Astrocyte (in vitro differentiated cells and primary cell): ENCODE data around the gene DLX3. TPM values are rescaled to one million over a fixed set of nuclear protein-coding genes. Genes with fewer than 3 reads are reported as not detected.

Source experiments
- DNase-seq: peaks from one replicate; pipeline ENCODE4 v3.0.0-alpha.2; 2010; ENCODE audit warnings: low read depth
- FAIRE-seq: peaks from 2 replicates; lab custom pipeline; 2011; peaks lifted over from hg19 to GRCh38; lab: Jason Lieb, UNC
- H2AFZ ChIP-seq: 2 replicates; pipeline ENCODE4 v1.6.0; 2012; ENCODE audit warnings: low read depth, low read length, inconsistent platforms
- H3K27ac ChIP-seq: 2 replicates; pipeline ENCODE4 v1.5.1; 2011; ENCODE audit warnings: low read depth, low read length, inconsistent platforms
- H3K27me3 ChIP-seq: 2 replicates; pipeline ENCODE4 v1.6.0; 2011; ENCODE audit warnings: low read length, inconsistent platforms; ENCODE audit not compliant: insufficient read depth
- H3K36me3 ChIP-seq: 2 replicates; pipeline ENCODE4 v1.5.1; 2011; ENCODE audit warnings: low read length, inconsistent platforms; ENCODE audit not compliant: insufficient read depth
- H3K4me1 ChIP-seq: 2 replicates; pipeline ENCODE4 v1.5.1; 2011; ENCODE audit warnings: low read length, inconsistent platforms; ENCODE audit not compliant: insufficient read depth
- H3K4me2 ChIP-seq: 2 replicates; pipeline ENCODE4 v1.6.0; 2012; ENCODE audit warnings: low read length, inconsistent platforms
- H3K4me3 ChIP-seq: 2 replicates; pipeline ENCODE4 v1.5.1; 2011; ENCODE audit warnings: low read depth, mild to moderate bottlenecking, low read length, inconsistent platforms; ENCODE audit not compliant: insufficient read depth
- H3K79me2 ChIP-seq: 2 replicates; pipeline ENCODE4 v1.6.0; 2012; ENCODE audit warnings: mild to moderate bottlenecking, low read length, inconsistent platforms; ENCODE audit not compliant: insufficient read depth
- H3K9ac ChIP-seq: 2 replicates; pipeline ENCODE4 v1.6.0; 2012; ENCODE audit warnings: mild to moderate bottlenecking, low read length, inconsistent platforms
- H3K9me3 ChIP-seq: 2 replicates; pipeline ENCODE4 v1.5.1; 2012; ENCODE audit warnings: low read depth, mild to moderate bottlenecking, low read length, inconsistent platforms; ENCODE audit not compliant: insufficient read depth
- H4K20me1 ChIP-seq: 2 replicates; pipeline ENCODE4 v1.6.0; 2012; ENCODE audit warnings: low read length, inconsistent platforms; ENCODE audit not compliant: insufficient read depth
- H3K27ac Mint-ChIP-seq: one replicate; pipeline ENCODE4 v1.8.0; 2021; ENCODE audit warnings: mild to moderate bottlenecking, mixed read lengths; ENCODE audit not compliant: unreplicated experiment
- H3K27me3 Mint-ChIP-seq: one replicate; pipeline ENCODE4 v1.8.0; 2021; ENCODE audit warnings: low read depth, mixed read lengths; ENCODE audit not compliant: unreplicated experiment
- H3K36me3 Mint-ChIP-seq: one replicate; pipeline ENCODE4 v1.8.0; 2021; ENCODE audit warnings: low read depth, mixed read lengths; ENCODE audit not compliant: unreplicated experiment
- H3K4me1 Mint-ChIP-seq: one replicate; pipeline ENCODE4 v1.8.0; 2021; ENCODE audit warnings: low read depth, mixed read lengths; ENCODE audit not compliant: unreplicated experiment
- H3K4me3 Mint-ChIP-seq: one replicate; pipeline ENCODE4 v1.8.0; 2021; ENCODE audit warnings: mild to moderate bottlenecking, moderate library complexity, mixed read lengths; ENCODE audit not compliant: unreplicated experiment
- H3K9me3 Mint-ChIP-seq: one replicate; pipeline ENCODE4 v1.8.0; 2021; ENCODE audit warnings: mild to moderate bottlenecking, mixed read lengths; ENCODE audit not compliant: unreplicated experiment
- CTCF ChIP-seq: IDR thresholded peaks from 2 replicates; pipeline ENCODE4 v1.5.1; 2011; ENCODE audit warnings: low read depth, mild to moderate bottlenecking, inconsistent platforms, low read length, moderate library complexity; ENCODE audit not compliant: insufficient read depth
- EZH2 ChIP-seq: IDR thresholded peaks from 2 replicates; pipeline ENCODE4 v1.6.1; 2012; ENCODE audit warnings: mild to moderate bottlenecking, low read length, inconsistent platforms; ENCODE audit not compliant: insufficient read depth
- total RNA-seq: library from RNA; stranded (reverse); gene quantifications from 2 replicates; pipeline ENCODE4 v1.2.1, GENCODE V29; 2021

DLX3 gene
- total RNA-seq, 1 donor from 2014 or later: 1.00 TPM

- no peak for DNase-seq
- peaks cover 15% of the 10 kb centered on the region for H3K27me3 ChIP-seq
- no peak for FAIRE-seq
- Mint-ChIP-seq H3K27ac (no peak overlapping the region), H3K4me3 (no peak overlapping the region), H3K9me3 (no peaks in the 10 kb centered on the region), H3K36me3 (no peaks in the 10 kb centered on the region), H3K27me3 (peaks cover 61% of the 10 kb centered on the region), H3K4me1 (peaks cover 6% of the 10 kb centered on the region)
- H3K79me2 ChIP-seq: no peaks in the 10 kb centered on the region
- H3K36me3 ChIP-seq: no peaks in the 10 kb centered on the region
- H3K9me3 ChIP-seq: no peaks in the 10 kb centered on the region
- H3K4me1 ChIP-seq: peaks cover 18% of the 10 kb centered on the region
- no peak overlapping the region for H3K27ac ChIP-seq
- no peak overlapping the region for H3K9ac ChIP-seq
- no peak overlapping the region for H2AFZ ChIP-seq
- peaks cover 7% of the 10 kb centered on the region for H4K20me1 ChIP-seq
- H3K4me2 ChIP-seq: no peak overlapping the region
- H3K4me3 ChIP-seq: no peak overlapping the region
- no peak for TF ChIP-seq EZH2
- no peak for TF ChIP-seq CTCF
These were observed 38.2 kb downstream of the DLX3 start for GRCh38 chr17:49956780-49957179.

- Mint-ChIP-seq H3K4me1 (peaks cover 6% of the 10 kb centered on the region), H3K27me3 (peaks cover 61% of the 10 kb centered on the region), H3K36me3 (no peaks in the 10 kb centered on the region), H3K9me3 (no peaks in the 10 kb centered on the region), H3K4me3 (no peak overlapping the region), H3K27ac (no peak overlapping the region)
- no peaks in the 10 kb centered on the region for H3K36me3 ChIP-seq
- no peak overlapping the region for H2AFZ ChIP-seq
- no peak overlapping the region for H3K4me3 ChIP-seq
- no peak overlapping the region for H3K9ac ChIP-seq
- DNase-seq: no peak
- TF ChIP-seq CTCF: no peak
- H3K79me2 ChIP-seq: no peaks in the 10 kb centered on the region
- no peak overlapping the region for H3K4me2 ChIP-seq
- peaks cover 16% of the 10 kb centered on the region for H3K27me3 ChIP-seq
- no peak overlapping the region for H3K27ac ChIP-seq
- peaks cover 18% of the 10 kb centered on the region for H3K4me1 ChIP-seq
- H3K9me3 ChIP-seq: no peaks in the 10 kb centered on the region
- no peak for FAIRE-seq
- peaks cover 7% of the 10 kb centered on the region for H4K20me1 ChIP-seq
These were observed 39.9 kb downstream of the DLX3 start for GRCh38 chr17:49955157-49955556.

- Histone ChIP-seq H4K20me1 (peaks cover 7% of the 10 kb centered on the region), H3K4me1 (peaks cover 11% of the 10 kb centered on the region), H3K9me3 (no peaks in the 10 kb centered on the region), H3K79me2 (no peaks in the 10 kb centered on the region), H2AFZ (no peak overlapping the region), H3K27ac (no peak overlapping the region), H3K9ac (no peak overlapping the region), H3K4me2 (peak overlapping the region; percentile 37), H3K36me3 (no peaks in the 10 kb centered on the region), H3K27me3 (peaks cover 24% of the 10 kb centered on the region), H3K4me3 (no peak overlapping the region)
- no peak for FAIRE-seq
- Mint-ChIP-seq H3K9me3 (no peaks in the 10 kb centered on the region), H3K27ac (no peak overlapping the region), H3K27me3 (peaks cover 76% of the 10 kb centered on the region), H3K36me3 (no peaks in the 10 kb centered on the region), H3K4me1 (peaks cover 4% of the 10 kb centered on the region), H3K4me3 (no peak overlapping the region)
- TF ChIP-seq CTCF: no peak
- no peak for TF ChIP-seq EZH2
- DNase-seq: no peak
These were observed 42.0 kb downstream of the DLX3 start for GRCh38 chr17:49952912-49953497.
